ENCODE data around the gene KRT2.

GRCh38 chr12:52685406-52685890, 33.4 kb upstream of the KRT2 start:
- TF ChIP-seq CTCF (conservative IDR thresholded peaks at IDR 0.05) (no peak), ZFX (IDR thresholded peaks at IDR 0.05) (no peak)
